Measurements from ENCODE around the gene ZNF280C.

- no peak for TF ChIP-seq CTCF (tag by site-specific recombination; IDR thresholded peaks at IDR 0.05)
- TF ChIP-seq ZNF302 (tag by site-specific recombination; IDR thresholded peaks at IDR 0.05; ENCODE audit: low read depth): no peak
- no peak for TF ChIP-seq SETDB1 (IDR thresholded peaks at IDR 0.05; ENCODE audit: insufficient read length, low read length)
Observed at GRCh38 chrX:130166503-130166777, 102.3 kb downstream of the ZNF280C start.

All from HEK293 (cell line).